Measurements from ENCODE around the gene MIER2. TPM values are rescaled to one million over a fixed set of nuclear protein-coding genes. Genes with fewer than 3 reads are reported as not detected.

The MIER2 gene
- polyA plus RNA-seq, 1 of the 3 experiments (the other 2 are of a cell fraction): 15.9 TPM

- TF ChIP-seq RXRA (IDR thresholded peaks at IDR 0.05; ENCODE audit: borderline replicate concordance, low read depth) (no peak), EP300 (IDR thresholded peaks at IDR 0.05; ENCODE audit: borderline replicate concordance in 1 of 2, low read depth in 1 of 2, low read length in 1 of 2) (no peak), USF1 (IDR thresholded peaks at IDR 0.05; ENCODE audit: borderline replicate concordance, low read depth) (no peak), GABPA (IDR thresholded peaks at IDR 0.05; ENCODE audit: low read depth) (no peak), USF2 (IDR thresholded peaks at IDR 0.05; ENCODE audit: borderline replicate concordance, low read depth, low read length) (no peak), POLR2AphosphoS5 (IDR thresholded peaks at IDR 0.05; ENCODE audit: low read depth, low read length) (no peak), FOSL2 (IDR thresholded peaks at IDR 0.05; ENCODE audit: borderline replicate concordance, low read depth) (no peak), YY1 (IDR thresholded peaks at IDR 0.05; ENCODE audit: low read depth) (no peak), RAD21 (IDR thresholded peaks at IDR 0.05; ENCODE audit: low read length) (no peak)
These were observed 36.0 kb downstream of the MIER2 start (continued) for GRCh38 chr19:308471-309205.

GRCh38 chr19:307793-308420 lies 36.7 kb downstream of the MIER2 start:
- WGBS (ENCODE audit: low lambda C conversion rate): 93% methylated on average over 14 of the region's 21 CpGs

More at GRCh38 chr19:307793-308420, 36.7 kb downstream of the MIER2 start:
- Histone ChIP-seq H2AFZ (ENCODE audit: low read depth) (no peak overlapping the region), H3F3A (replicated peaks; ENCODE audit: insufficient read depth) (no peaks in the 10 kb centered on the region), H3K9me3 (no peaks in the 10 kb centered on the region), H3K9ac (no peak overlapping the region), H3K27me3 (ENCODE audit: insufficient read depth) (no peaks in the 10 kb centered on the region), H3K4me1 (ENCODE audit: control insufficient read depth in 1 of 2, insufficient read depth in 2 of 2, low read depth in 1 of 2, low read length in 1 of 2) (no peaks in the 10 kb centered on the region), H3K79me2 (ENCODE audit: insufficient read depth) (0 out of 2 replicates have a peak, but pooled peaks cover 4% of the 10 kb centered on the region), H3K27ac (ENCODE audit: low read depth in 2 of 2, low read length in 1 of 2) (no peak overlapping the region), H3K4me3 (ENCODE audit: low read depth in 2 of 2, low read length in 1 of 2) (no peak overlapping the region), H3K4me2 (no peak overlapping the region), H3K9me2 (no peaks in the 10 kb centered on the region), H4K20me1 (ENCODE audit: insufficient read depth) (no peaks in the 10 kb centered on the region), H3K36me3 (replicated peaks in 1 of 2; ENCODE audit: control insufficient read depth in 1 of 2, insufficient read depth in 2 of 2, low read length in 1 of 2) (peaks cover 0 to 48% of the 10 kb centered on the region in 2 experiments)
- TF ChIP-seq RCOR1 (IDR thresholded peaks at IDR 0.05; ENCODE audit: low read length): no peak
- TF ChIP-seq GABPA (IDR thresholded peaks at IDR 0.05; ENCODE audit: low read depth): no peak
- no peak for TF ChIP-seq ELF1 (IDR thresholded peaks at IDR 0.05)
- TF ChIP-seq MXI1 (IDR thresholded peaks at IDR 0.05; ENCODE audit: low read depth, low read length): no peak
- TF ChIP-seq YY1 (IDR thresholded peaks at IDR 0.05; ENCODE audit: low read depth): no peak
- no peak for TF ChIP-seq JUND (IDR thresholded peaks at IDR 0.05)
- no peak for TF ChIP-seq EP300 (IDR thresholded peaks at IDR 0.05; ENCODE audit: borderline replicate concordance in 1 of 2, low read depth in 1 of 2, low read length in 1 of 2)
- no peak for TF ChIP-seq MAX (IDR thresholded peaks at IDR 0.05; ENCODE audit: low read depth)
- no peak for TF ChIP-seq SIN3A (IDR thresholded peaks at IDR 0.05; ENCODE audit: borderline replicate concordance, low read depth, low read length)
- no peak for TF ChIP-seq FOXJ3 (CRISPR knock-in tag; IDR thresholded peaks at IDR 0.05)
- TF ChIP-seq USF1 (IDR thresholded peaks at IDR 0.05; ENCODE audit: borderline replicate concordance, low read depth): no peak
- no peak for TF ChIP-seq NFIC (IDR thresholded peaks at IDR 0.05; ENCODE audit: borderline replicate concordance)
- no peak for TF ChIP-seq POLR2AphosphoS5 (IDR thresholded peaks at IDR 0.05; ENCODE audit: low read depth, low read length)
- TF ChIP-seq RFX5 (IDR thresholded peaks at IDR 0.05; ENCODE audit: low read length): no peak
- no peak for TF ChIP-seq FOXM1 (IDR thresholded peaks at IDR 0.05; ENCODE audit: low read depth)
- ChIA-PET CTCF (no interaction called here), POLR2A (no interaction called here)
- peak; percentile 23 for DNase-seq
